ENCODE data around the gene RASGRP1.

The RASGRP1 gene

DNA sequence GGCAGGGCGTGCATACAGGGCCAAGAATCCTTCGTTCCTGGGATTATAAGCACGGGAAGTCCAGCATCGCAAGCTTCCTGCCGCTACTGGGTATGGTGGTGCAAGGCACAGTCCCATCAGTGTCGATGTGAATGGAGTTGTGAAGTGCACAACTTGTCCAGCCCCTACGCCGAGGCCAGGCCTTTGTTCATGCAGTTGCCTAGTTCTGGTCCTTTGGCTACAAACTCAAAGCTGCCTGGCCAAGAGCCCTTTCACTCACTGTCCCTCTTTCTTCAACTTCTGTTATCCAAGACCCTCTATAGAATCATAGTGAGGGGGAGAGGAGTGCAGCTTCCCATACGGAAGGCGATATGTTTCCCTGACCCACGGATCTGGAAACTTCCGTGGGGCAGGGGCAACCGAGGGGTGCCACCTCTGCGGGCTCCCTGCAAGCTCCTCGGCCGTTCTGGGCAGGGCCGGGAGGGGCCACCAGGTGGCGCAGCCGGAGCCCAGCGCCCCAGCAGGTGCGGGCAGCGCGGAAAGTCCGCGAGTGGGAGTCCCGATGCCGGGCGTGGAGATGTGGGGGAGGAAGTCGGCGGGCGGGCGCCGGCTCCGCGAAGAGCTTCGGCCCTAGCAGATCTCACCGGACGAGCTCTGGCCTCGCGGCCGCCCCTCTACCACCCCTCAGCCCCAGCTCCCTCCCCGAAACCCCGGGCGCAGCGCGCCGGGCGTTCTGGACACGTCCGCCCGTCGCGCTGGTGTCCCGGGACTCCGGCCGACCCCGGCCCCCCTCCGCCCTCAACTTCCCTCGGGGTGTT, 693 bp downstream of the RASGRP1 start:
- DNase-seq, result peak; percentile 79

- DNase-seq, result no peak
Observed at GRCh38 chr15:38562278-38562677, 2.3 kb downstream of the RASGRP1 start.

- DNase-seq, result no peak
Observed at GRCh38 chr15:38560456-38560926, 4.1 kb downstream of the RASGRP1 start.

DNA sequence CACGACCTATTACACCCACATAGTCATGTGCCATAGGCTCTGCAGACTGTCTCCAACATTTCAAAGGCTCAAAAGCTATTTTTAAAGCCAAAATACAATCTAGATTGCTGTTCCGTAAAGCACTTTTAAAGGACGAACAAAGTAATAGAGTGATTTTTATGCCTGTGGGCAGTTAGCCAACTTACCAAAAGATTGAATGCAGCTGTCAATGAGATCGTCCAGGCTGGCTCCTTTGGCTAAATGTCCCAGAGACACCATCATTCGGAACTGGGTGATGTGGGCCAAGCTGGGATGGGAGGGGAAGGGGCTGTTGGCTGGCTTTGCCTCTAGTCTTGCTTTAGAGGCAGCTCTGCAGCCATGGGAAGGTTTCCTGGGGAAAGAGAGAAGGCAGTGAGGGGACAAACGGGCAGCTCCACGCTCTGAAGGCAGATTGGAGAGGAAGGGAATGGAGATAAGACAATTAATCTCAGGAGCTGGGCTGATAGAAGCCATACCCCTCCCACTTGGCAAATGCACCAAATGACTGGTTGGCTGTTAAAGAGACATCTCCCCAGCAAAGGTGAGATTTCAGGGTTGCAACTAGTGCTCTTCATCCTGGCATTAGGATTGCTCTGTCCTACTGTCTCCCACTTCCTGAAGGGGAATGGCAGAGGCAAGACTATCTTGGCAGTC, 4.8 kb downstream of the RASGRP1 start:
- no peak for DNase-seq

DNA sequence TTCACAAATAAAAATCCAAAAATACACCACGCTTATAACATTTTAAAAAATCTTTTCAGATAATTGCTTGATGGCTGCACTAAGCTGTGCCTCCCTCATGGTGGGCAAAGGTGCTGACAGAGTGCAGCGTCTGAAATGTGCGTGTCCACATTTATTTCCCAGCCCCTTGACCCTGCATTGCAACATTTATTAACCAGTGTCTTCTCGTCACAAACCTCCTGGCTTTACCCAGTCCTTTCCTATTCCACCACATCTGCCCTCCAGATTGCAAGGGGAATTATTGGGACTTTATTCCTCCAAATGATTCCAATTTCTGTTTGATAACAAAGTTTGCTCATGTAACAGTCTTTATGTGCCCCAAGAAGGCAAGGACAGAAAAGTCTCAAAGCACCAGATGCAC, 5.5 kb downstream of the RASGRP1 start:
- no peak for DNase-seq

DNA sequence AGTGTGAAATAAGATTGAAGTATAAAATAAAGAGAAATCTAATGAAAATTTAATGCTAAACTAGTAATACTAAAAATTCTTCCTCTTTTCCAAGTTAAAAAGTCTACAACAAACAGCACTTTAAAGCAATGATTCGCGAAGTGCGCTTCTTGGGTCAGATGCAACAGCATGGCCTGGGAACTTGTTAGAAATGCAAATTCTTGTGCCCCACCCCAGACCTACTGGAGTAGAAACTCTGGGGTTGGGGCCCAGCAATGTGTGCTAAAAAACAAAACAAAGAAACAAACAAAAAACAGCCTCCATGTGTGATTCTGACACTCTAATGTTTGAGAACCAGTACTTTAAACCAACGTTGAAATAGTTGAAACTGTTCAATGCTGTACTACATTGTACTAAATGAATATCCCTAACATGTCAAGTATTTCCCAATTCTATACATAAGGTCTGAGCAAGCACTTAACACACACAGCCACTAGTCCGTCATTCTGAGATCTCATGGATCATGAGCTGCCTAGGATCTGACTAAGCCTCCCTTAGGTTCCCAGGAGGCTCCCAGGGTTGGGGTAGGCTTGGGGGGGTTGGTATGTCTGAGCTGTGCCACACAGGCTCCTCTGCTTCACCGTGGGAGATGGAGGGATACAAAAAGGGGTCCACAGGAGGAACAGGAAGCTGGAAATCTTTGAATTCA, 6.1 kb downstream of the RASGRP1 start:
- no peak for DNase-seq

DNA sequence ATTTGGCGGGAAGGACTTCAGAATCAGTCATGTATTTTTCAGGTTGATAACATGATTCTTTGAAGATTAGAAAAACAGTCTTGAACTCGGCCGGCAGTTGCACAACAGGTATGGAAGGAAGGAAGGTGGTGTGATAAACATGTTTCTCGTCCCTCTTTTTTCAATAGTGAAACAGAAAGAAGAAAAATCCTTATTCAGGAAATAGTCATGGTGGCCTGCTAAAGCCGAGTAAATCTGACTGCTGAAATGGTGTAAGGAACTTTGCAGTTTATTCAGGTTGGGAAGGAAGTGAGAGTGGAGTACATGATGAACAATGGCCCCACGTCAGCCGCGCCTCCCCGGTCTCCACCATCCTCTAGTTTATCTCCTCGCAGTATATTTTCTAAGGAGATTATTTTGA, 6.7 kb downstream of the RASGRP1 start:
- DNase-seq, result peak; percentile 7

DNA sequence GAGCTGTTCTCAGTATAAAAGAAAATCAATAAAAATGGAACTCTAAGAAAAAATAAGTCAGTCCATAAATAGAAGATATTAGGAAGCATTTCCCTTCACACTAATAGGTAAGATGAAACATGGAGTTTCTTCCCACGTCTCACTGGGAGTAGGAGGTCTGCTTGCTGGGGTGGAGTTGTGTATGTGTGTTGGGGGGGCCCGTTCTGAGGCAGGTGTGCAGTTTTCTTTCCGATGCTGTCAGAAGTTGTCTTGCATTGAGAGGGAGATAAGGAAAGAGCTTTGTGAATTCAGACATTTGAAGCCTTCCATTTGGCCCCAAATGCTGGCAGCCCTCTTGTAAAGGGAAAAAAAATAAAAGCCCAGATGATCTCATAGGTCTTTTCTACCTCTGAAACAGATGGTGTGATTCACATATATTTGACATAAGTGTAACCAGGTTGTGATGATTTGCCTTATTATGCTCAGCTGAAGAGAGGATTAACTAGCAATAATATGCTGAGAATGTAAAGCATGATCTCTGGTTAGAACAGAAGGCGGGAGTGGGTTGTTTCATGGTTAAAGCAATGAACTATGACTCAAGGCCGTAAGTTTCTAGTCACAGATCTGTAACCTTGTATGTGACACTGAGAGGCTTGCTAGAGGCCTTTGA, 8.8 kb downstream of the RASGRP1 start:
- no peak for DNase-seq

DNA sequence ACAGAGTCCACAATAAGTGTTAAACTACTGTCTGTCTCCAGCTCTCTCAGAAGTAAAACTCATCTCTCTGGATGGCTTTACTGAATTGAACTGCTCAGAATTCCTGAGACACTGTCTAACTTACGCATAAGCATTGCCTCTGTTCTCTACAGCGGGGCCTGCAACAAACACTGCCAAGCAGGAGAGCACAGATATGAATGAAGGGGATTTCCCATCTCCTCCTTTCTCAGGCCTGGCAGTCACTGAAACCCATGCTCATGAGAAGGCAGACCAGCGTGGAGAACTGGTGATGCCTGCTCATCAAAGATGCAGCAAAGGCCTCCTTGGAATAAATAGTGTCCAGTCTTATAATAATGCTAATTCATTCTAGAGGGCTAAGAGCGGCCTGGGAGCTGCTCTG, 10.3 kb downstream of the RASGRP1 start:
- DNase-seq, result no peak

DNA sequence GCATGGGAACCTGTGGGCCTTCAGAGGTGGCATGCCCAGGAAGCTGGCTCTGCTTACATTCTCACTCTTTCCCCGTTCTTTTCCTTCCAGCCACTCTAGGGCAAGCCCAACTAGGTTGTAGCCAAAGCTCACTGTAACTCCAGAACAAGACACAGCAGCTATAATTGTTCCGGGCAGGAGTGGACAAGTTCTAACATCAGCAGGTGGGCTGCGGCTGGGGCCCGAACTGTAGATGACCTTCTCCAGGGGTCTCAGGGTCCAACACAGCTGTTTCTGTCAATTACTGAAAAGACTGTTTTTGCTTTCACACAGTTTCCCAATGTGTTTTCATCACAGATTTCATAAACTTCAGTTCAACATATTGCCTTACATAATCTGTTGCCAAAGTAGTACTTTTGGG, 11.5 kb downstream of the RASGRP1 start:
- DNase-seq, result no peak

DNA sequence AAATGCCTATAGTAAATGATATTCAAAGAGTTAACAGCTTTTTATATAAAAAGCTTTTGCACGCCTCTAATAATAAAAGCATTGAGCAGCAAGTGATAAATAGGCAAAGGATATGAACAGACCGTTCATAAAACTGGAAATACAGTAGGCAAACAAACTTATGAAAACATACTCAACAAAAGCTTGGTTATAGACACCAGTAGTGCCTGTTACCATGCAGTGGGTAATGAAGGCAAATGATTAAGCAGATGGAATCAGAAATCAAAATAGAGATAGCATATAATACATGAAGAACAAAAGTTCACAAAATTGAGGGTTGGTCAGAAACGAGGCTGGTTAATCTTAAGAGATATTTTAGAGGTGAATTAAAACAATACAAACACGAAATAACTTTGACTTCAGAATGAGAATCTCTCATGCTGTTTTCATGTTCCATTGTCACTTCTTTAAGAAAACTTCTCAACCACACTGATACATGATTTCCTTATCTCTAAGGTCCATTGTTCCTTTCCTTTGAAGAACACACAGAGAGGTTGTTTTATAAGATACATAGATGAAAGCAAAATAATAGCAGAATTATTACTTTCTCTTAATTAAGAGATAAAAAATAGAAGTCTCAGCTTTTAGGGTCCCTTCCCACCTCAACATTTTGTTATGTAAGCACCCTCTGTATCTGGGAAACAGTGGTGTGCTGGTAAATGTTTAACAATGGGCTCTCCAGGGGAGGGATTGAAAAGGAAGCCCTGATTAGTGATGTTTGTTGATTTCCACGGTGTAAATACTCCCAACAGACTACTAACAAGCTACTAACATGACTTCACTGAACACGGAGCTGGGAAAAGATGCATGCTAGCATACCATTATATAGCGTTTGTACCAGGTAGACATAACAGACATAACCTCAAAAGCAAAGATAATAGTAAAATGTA, 12.6 kb downstream of the RASGRP1 start:
- DNase-seq, result peak; percentile 33

GRCh38 chr15:38549222-38549621, 15.4 kb downstream of the RASGRP1 start:
- no peak for DNase-seq

GRCh38 chr15:38547255-38547997, 17.2 kb downstream of the RASGRP1 start:
- DNase-seq, result no peak

DNA sequence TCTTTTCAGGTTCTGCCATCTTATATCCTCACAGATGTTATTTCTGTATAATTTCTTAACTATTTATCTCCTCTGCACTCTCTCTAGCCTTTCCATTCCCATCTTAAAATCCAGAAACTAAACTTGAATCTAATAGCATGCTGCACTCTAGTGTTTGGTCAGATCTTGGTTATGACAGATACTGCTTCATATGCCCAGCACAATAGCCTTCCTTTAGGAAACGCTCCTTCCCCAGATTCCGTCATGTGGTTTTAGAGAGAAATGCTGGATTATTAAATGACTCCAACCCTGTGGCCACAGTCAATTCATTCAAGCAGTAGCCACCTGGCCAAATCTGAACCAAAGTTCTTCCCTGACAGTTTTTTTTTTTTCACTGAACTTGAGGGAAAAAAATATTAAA, 19.4 kb downstream of the RASGRP1 start:
- no peak for DNase-seq

DNA sequence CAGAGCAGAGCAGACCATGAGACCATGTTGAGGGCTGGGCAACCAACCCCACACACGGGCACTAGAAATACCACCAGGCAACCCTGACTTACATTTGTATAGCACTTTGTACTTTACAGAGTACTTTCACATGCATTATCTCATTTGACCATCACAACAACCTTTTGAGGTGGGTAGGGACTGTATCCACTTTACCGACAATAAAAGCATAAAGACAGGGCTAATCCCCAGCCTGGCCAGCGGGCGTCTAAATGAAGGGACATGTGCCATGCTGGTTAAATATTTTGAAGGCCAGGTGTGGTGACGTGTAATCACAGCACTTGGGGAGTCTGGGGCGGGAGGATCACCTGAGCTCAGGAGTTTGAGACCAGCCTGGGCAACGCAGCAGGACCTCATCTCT, 23.6 kb downstream of the RASGRP1 start:
- DNase-seq, result no peak

DNA sequence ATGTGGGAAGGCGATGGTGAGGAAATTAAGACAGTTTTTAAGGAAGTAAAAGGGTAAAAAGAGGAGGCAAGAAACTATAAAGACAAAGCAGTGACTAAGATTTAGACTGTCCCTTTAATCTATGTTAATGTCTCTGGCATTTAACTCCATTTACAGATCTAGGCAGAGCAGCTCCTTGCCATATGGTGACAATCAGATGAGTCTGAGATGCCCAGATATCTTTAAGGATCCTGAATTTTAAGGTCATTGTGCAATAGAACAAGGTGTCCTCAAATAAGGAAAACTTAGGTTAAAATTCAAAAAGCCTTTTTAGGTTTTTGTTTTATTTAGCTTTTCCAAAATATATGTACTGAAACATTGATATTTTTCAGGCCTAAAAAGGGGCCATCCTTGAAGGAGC, 24.1 kb downstream of the RASGRP1 start:
- DNase-seq, result no peak

DNA sequence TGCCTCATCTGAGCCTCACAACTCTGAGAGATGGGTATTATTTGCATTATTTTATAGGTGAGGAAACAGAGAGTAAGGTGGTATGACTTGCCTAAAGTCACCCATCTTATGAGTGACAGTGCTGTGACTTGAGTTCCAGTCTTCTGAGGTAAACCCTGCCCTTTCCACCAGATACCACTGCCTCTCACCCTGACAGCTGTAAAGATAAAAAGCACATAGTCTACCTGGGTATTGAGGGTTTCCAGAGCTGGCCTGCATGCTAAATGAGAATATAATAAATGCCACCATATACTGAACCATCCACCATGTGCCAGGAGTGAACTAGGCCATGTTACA, 25.6 kb downstream of the RASGRP1 start:
- no peak for DNase-seq

DNA sequence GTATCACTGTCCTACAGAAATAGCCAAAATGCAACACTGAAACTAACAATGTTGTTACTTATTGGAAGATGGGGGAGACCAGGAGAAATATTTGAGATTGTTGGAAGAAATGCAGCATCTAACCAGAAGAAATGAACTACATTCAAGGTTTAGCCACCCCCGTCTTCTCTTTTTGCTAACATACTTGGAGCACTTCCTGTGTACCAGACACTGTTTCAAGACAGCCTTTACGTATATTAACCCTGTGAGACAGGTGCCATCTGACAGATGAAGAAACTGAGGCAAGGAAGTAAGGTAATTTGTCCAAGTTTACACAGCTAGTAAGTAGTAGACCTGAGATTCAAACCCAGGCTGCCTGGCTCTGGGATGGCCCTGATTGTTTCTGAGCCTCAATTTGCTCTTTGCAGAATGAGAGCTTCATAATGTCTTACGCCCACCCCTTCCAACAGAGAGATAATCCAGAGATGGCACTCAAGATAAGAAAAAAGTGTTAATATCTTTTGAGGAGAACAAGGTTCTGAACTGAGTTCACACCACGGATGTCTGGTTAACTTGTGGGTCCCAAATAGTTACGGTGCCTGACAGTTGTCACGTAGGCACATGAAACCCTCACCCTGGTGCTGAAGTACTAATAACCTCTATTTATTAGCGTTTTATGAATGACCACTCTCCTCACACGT, 26.1 kb downstream of the RASGRP1 start:
- no peak for DNase-seq

- no peak for DNase-seq
Observed at GRCh38 chr15:38536201-38536676, 28.4 kb downstream of the RASGRP1 start.

DNA sequence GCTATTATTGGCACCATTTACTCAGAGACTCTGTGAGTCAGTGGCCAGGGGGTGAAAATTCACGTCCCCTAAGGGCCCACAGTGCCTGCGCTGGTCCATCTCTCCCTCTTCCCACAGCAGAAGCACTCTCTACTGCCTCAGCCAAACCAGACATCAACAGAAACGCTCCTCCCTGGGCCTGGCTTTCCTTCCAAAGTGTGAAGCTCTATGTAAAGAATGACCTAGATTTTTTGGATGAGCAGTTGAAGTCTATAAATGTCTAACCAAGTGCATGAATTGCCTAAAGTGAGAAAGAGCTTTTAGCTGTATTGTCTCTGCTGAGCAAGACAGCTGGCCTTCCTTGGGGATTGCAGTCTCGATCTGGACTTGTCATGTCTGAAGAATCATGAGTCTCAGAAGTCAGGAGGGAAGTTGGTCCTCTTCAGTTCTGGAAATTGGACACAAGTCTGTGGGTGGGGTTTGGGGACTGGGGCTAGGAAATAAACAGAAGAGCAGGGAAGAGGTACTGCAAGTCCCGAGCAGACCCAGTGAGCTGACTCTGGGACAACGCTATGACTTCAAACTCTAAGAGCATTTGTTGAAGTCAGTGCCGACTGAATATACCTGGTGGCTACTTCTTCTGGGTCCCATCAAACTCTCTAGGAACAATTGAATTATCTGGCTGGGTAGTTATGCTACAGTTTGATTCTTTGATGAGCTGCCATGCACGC, 29.0 kb downstream of the RASGRP1 start:
- DNase-seq, result no peak

Measured in hematopoietic multipotent progenitor cell treated with erythropoietin and hydrocortisone succinate and interleukin-3 and kit ligand, for 4 days (in vitro differentiated cells).